GM18909 (cell line): ENCODE measurements around the gene XPNPEP1.

Experiments
- ATAC-seq: cut with Tn5 transposase; IDR thresholded peaks from one replicate; pipeline ENCODE4 v1.9.1; 2021; ENCODE audit warnings: mild to moderate bottlenecking; ENCODE audit not compliant: unreplicated experiment, poor library complexity

Gene XPNPEP1

DNA sequence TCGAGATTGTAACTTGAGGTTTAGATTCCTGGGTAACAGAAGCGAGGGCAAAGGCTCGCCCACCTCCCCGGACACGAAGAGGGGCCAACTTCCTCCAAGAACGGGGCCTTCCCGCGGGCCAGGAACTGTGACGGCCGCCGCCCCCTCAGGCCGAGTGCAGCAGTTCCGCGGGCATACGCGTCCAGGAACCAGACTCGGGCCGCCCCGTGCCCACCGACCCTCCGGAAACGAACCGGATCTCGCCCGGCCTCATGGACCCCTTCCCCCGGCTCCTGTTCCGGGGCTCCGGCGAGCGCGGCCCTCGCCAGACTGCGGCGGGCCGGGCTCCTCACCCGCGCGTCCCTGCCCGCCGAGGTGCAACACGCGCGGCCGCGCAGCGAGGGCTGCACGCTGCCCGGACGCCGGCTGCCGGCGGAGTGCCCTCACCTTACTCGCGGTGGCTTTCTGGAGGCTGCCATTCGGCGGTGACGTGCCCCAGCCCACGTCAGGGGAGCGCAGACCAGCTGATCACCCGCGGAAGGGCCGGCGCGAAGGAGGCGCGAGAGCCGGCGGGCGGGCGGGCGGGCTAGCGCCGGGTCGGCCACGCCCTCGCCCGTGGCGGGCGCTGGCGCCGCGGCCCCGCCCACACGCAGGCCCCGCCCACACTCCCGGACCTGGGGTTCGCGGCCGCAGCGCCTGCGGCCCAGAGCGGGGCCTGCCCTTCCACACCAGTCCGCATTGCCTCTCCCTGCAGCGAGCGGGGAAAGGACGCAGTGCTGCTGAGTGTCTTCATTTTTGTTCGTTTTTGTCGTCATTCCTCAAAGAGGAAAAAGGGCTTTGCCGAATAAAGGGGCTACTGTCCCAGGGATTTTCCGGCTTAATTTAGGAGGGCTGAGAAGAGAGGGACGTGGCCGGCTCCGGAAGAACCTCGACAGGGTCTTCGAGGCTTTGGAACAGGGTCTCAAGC, at the start of gene XPNPEP1:
Gene XPNPEP1, minus strand, starts transcription at position 536 of the 946 bp plus-strand sequence. Its CDS starts 78 bp downstream, at position 458.
- ATAC-seq = peak; percentile 98

DNA sequence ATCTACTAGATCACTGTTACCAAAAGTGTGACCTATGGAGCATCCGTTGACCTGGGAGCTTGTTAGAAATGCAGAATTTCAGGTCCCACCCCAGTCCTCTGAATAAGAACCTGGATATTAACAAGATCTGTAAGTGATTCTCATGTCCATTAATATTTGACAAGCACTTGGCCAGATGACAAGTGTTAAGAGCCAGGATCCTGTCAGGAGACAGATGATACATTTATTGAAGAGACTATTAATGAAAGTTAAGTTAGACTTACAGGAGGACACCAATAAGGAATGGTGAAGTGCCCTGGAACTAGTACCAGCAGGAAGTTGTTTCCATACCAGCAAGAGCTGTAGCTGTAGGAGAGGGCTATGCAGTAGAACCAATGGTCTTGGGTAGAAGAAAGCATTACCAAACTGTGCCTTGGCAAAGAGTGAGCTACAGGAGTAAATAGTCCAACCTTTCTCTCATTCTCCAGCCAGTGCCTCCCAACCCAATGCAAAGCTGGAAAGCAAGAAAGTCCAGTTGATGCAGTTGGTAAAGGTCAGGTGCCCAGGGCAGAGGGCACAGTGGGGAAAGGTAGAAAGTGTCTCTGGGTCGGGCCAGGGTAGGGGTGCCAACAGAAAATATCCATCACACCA, 49.2 kb upstream of the XPNPEP1 start:
- no peak for ATAC-seq

DNA sequence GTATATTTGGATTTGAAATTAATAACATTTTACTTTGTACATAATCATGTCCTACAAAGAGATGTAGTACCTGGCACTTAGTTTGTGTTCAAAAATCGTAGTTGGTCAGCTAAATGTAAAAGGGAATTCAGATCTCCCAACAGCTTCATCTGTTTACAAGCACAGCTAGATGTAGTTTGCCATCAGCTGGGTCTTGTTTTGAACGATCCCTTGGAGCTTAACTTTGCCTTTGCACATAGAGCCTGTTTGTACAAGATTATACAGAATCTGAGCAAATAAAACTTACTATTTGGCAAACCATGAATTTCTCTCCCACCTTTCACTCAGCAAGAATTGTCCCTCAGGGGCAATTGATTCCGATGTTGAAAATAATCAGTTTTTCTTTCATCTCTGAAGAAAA, 48.3 kb upstream of the XPNPEP1 start:
- ATAC-seq = no peak

DNA sequence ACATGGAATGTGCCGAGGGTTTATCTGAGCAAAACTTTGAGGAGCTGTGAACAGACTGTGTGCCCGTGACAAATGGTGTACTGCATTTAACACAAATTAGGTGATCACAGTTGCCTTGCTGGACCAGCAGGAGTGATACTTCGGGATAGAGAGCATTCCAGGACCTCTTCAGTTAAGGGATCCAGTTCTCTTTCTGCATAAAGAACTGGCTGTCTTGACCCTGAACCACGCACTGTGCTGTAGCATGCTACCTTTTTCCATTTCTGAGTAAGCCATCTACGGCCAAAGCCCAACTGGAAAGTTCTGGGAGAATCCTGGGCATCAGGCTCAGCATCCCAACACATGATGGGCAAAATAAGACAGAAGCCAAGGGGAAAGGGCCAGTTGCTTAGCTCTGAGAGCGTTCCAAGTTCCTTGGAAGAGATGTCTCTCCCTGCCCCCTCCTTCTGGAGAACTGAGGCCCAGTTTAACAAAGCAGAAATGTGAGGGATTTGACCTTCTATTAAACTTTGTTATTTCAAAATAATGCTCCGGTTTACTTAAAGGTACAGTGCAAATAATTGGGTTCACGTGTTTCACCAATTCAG, 46.5 kb upstream of the XPNPEP1 start:
- no peak for ATAC-seq

DNA sequence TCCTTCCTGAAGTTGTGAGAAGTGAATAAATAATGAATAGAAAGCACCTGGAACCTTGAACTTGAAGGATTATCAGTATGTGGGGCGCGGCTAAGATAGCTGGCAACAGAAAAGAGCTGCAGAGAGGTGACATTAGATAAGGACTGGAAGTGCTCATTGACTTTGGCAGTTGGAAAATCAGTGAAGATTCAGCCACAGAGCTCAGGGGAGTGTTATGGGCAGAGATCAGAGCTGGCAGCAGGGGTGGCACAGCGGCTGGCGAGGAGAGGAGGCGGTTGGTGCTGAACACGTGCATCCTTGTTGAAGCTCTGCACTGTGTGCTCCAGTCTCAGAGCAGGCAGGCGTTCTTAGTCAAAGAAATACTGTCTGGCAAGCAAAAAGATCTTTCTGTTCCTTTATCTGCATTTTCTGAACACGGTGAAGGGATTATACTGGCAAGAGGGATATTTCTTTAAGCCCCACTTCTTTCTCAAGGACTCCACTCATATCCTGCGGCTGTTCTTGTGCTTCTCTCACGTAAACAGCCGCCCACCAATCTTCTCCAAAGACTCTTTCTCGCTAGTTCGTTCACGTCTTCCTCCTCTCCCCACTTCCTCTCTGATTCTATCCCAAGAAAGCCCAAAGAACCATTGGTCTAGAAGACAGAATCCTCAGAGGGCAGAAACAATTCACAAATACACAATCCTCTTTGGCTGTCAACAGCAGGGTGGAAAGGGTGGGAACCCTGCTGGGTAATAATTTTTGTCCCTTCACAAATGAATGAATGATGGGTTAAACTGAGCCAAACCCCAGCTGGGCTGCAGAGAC, 45.8 kb upstream of the XPNPEP1 start:
- no peak for ATAC-seq

DNA sequence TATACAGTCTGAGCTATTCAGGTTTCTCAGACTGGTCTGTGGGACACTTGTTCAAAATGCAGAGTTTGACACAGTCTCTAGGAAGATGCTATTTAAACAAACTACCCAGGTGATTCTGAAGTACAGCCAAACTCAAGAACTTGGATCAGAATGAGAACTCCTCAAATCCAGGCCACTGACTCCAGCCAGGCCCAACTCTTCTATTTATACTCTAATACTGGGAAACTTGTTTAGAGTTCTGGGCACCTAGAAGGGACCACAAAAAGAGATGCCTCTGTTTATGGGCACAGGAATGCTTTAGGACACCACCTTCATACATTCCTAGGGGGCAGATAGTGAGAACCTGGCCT, 44.4 kb upstream of the XPNPEP1 start:
- no peak for ATAC-seq

DNA sequence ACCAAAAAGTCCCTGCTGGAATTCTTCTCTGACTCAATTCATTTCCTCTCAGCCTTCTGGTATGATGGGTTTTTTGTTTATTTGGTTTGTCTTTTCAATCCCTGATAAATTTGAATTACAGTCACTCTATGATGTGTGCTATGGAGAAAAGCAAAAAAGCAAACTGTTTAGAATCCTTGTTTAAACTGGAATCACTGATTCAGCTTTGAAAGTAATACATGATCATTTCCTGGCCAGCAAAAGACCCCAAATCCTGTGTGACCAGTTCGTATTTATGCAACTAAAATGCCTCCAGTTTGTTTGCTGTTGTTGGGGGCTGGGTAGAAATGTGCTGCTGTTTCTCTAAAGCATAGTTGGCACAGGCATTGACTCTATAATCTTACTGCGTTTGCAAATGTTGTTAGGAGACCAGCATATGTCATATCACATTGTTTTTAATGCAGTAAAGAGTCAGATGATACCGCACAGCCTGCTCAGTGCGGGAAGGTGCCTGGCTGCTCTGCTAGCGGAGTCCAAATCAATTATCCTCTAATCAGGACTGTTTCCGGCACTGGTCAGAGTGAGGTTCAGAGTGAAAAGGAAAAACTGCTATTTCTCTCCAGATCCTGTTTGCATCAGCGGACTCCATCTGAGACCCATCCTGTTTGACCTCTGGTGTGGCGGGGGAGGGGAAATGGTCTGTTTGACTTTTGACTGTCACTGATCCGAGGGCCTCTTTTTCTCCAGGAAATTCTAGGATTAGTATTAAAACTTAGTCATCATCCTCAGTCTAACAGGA, 43.8 kb upstream of the XPNPEP1 start:
- no peak for ATAC-seq

DNA sequence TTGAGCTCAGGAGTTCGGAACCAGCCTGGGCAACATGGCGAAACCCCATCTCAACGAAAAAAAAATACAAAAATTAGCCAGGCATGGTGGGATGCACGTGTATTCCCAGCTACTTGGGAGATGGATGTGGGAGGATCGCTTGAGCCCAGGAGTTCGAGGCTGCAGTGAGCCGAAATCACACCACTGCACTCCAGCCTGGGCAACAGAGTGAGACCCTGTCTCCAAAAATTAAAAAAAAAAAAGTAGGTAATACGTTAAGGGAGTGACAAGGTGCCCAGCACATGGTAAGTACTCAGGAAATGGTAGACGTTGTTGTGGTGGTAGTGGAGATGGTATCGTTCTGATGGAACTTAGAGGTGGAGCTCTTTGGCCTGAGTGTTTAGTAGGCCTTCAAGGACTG, 41.0 kb upstream of the XPNPEP1 start:
- no peak for ATAC-seq

DNA sequence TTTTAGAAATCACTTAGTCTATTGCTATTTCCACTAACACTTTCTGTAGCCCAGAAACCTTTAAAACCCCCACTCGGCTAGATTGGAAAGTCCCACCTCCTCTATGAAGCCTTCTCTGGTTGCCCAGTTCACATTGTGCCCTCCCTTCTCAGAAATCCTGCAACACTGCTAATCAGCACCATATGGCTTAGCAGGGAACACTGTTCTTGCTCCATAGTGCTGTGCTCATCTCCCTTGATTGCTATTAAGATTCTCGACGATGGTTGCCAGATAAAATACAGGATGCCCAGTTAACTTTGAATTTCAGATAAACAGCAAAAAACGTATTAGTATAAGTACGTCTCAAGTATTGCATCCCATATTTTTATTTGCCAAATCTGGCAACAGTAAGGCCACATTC, 40.1 kb upstream of the XPNPEP1 start:
- ATAC-seq = no peak

DNA sequence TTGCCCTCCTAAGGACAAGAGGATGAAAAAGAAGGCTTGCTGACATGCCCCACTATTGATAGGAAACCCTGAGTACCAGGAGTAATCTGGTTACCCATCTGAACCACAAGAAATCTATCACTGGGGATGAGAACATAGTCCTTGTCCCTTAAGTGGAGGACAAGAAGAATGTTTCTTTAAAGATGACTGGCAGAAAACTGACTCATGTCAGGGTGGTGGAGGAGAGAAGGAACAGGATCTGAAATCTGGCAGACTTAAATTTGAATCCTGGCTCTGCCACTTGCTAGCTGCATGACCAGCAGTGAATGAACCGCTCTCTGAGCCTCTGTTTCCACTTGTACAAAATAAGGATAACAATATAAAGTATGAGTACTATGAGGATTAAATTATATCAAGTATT, 38.9 kb upstream of the XPNPEP1 start:
- ATAC-seq = no peak

DNA sequence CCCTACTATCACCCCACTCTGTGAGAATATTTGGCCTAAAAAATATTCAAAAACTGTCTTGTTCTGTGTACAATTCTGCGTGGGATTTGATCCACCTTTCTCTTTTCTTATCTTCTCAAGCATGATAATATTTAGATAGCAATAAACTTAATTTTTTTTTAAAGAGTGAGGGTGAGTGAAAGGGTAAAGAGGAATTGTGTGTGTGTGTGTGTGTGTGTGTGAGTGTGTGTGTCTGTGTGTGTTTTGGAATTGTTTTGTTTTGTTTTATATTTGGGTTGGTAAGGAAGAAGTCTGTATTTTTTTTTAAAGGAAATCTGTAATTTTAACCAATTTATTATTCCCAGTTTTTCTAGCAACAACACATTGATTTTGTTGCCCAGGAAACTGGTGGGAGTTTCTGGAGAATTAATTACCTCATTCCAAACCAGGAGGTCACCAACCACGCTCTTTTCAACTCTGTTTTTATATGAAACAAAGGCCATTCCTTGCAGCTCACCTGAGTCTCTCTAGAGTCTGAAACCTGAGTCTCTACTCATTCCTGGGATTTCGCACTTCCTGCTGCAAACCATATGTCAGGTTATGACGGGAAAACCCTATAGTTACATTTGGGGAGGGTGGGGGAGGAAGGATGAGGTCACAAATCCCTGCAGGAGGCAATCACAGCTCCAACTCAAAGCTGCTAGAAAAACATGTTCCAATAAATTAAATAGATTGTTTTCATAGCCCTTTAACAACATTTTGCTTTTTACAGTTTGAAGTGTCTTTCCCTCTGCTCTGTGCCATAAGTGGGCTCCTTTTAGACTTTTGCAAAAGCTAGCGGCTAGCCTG, 38.1 kb upstream of the XPNPEP1 start:
- ATAC-seq = no peak

DNA sequence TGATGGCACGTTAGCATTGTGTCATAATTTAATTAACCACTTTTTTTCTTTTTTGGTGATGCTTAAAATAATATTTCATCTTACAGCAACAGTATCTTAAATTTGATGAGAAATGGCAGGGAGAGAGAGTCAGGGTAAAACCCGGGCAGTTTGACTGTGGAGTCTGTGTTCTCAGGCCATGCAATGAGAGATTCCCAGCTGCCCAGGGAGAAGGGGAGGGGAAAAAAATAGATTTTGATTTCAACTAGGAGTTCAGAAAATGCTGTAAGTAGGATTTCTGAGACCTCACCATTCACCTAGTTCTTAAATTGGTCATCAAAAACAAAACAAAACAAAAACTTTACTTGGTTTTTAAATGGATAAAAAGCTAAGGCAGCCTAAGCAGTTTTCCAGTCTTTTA, 37.4 kb upstream of the XPNPEP1 start:
- no peak for ATAC-seq

DNA sequence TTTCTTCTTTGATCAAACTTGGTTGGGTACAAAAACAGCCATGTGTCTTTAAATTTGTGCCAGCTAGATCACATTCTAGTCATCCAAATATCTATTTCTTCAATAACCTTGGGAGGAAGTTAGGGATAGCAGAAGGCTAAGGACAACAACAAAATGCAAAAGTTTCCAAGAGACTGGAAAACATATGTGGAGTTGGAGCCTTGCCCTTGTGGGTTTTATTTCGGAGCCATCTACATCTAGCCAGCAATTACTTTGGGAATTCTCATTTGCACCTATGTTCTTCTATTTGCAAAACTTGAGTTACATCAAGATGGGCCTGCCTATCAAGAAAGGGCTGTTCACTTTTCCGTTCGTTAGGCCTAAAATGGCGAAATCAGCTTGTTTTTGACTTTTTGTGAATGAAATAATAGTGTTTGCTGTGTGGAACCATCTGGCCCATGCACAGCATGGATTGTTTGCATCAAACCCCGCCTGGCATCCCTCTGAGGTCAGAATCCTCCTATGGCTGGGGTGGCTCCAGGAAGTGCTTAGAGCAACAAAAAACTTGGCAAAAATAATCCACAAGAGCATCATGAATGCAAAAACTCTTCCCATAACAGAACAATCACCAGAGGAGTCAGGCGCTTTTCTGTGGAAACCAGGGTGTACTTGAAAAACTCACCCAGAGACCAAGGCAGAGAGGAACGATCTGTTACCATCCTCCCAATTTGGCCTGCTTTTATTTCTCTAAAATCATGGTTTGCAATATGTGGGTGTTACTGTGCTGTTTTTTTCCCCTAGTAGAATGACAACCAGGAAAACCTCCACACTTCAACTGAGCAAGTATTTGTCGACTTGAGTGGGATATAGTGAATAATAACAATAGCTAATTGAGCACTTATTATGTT, 36.2 kb upstream of the XPNPEP1 start:
- ATAC-seq = no peak

DNA sequence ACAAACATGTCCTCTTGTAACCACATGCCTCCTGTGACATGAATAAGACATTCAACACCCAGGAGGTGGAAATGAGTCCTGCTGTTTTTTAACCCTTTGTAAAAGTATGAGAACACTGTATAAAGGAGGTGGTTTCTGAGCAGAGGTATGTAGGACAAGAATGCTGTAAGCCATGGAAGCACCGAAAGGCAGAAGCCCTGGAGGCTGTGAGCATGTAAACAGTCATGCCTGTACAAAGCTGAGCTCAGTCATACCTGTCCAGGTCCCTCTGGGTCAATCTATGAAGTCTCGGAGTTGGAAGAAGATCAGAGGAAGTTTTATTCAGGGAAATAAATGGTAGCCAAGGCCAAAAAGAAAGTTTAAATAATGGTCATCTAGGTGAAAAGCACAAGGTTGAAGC, 34.7 kb upstream of the XPNPEP1 start:
- ATAC-seq = no peak

DNA sequence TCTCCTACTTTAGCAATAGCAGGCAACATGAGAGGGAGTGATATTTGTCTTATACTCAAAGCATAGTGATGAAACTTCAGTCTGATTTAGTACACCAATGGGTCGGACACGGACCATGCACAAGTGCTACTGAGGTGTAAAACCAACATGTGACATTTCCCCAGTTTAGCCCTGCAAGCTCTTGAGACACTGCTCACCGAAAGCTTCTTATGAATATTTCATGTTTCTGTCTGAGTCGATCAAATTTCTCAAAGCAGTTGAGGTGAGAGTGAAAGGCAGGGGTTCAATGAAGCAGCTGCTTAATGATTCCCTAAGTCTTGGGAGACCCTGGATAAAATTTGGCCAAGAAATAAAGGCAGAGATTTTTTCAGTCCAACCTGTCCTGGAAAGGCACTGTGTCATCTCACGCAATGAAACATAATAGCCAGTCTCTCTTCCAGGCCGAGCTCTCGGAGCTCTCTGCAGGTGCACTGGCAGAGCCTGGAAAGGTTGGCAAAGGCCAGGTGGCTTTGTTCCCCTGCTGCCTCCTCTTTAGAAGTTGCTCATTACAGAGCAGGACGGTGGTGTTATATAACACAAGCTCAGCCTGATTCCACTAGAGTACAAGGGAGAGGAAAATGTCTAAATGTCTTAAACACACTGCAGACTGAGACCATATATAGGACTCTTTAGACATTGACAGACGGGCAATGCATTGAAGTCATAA, 33.9 kb upstream of the XPNPEP1 start:
- peak; percentile 96 for ATAC-seq

DNA sequence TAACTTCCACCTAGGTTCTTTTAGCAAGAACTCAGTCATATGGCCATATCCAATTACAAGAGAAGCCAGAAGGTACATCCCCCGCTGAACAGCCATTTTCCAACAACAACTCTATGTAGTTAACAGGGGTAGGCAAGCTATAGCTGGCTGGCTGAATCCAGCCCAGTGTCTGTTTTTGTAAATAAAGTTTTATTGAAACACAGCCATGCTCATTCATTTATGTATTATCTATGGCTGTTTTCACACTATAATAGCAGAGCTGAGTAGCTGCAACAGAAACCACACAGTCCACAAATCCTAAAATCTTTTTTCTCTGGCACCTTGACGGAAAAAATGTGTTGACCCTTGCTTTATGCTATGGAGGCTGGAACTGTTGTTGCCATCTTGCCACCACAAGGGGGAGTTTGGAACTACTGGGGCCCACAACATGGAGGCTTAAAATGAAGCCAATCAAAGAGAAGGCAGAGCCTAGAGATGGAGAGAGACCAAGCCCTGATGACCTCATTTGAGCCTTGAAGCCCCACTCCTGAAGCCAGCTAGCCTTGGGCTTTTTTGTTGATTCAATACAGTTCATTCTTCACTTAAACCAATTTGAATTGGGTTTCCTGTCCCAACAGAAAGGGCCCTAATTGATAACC, 33.3 kb upstream of the XPNPEP1 start:
- ATAC-seq = peak; percentile 82

DNA sequence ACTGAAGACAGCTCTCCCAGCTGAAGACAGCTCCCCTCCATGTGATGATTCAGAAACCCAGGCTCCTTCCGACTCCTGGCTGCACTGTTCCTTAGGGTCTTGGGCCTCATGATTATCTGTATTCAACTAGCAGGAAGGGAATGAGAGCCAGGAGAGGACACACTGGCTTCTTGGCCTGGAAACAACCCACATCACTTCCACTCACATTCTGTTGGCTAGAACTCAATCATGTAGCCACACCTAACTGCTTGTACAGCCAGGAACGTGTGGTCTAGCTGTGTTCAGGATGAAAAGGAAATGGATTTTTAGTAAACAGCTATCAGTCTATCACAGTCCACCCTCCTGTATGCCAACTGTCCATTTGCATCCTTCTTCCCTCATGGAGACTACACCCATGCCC, 30.5 kb upstream of the XPNPEP1 start:
- ATAC-seq = no peak
